ENCODE measurements around the gene PICALM. TPM values are rescaled to one million over a fixed set of nuclear protein-coding genes. Genes with fewer than 3 reads are reported as not detected.

PICALM gene
- total and polyA plus RNA-seq, 2 of the 13 experiments (the other 11 are each of a cell fraction or from before 2014, with no cell fraction given): 97.6 to 154 TPM

DNA sequence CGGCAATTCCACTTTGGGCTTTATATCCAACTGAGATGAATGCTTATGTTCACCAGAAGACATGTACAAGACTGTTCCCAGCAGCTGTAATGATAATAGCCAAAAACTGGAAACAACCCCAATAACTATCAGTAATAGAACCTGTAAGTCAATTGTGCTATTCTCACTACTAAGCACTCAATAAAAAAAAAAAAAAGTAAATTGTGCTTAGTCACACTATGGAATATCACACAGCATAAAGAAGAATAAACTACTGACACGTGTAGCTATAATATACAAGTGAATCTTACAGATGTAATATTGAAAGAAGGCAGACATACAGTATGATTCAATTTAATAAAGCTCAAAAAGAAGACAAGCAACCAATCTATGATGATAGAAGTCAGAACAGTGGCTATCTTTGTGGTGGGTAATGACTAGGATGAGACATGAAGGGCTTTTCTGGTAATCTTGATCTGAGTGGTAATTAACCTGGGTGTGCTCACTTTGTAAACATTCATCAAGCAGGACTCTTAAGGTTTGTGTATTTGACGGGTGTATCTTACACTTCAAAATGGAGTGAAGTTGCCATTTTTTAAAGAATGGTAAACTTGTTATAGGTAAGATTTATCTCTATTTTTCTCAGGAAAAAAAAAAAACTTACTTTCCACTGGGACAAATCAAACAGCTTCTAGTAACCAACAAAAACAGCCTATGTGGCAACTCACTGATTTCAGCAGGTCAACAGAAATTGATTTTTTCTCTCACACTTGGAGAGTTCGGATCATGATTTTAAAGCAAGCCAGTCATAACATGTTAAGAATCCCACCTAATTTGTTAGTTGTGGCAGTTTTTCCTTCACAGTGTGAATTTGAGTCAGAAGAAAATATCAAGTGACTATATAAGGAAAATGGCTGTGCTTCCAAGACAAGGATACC lies 129.5 kb downstream of the PICALM start:
- H3K4me1 ChIP-seq (ENCODE audit: insufficient read depth, low read length): peaks cover 19% of the 10 kb centered on the region
- in situ Hi-C loops (cut with HindIII; ENCODE audit: extremely low pct_ligation_motif_present, low pct_unique_long_range_greater_than_20kb): loop anchor here (10.0 to 25.0 kb wide), 2 partner anchors 273 to 355 kb away; no protein-coding TSS in a partner anchor
- POLR2A ChIA-PET: no interaction called here
- DNase-seq (ENCODE audit: low spot score) (no peak), FAIRE-seq (no peak), ATAC-seq (no peak)
- H2AFZ ChIP-seq (ENCODE audit: low read length): no peak overlapping the region
- H3K9me3 ChIP-seq (ENCODE audit: low read length): no peaks in the 10 kb centered on the region
- H3K36me3 ChIP-seq (replicated peaks in 1 of 2; ENCODE audit: control insufficient read depth in 1 of 2, insufficient read depth in 2 of 2, low read length in 2 of 2): no peaks in the 10 kb centered on the region
- H3K27me3 ChIP-seq (ENCODE audit: control insufficient read depth in 1 of 2, insufficient read depth in 2 of 2, low read length in 2 of 2): no peaks in the 10 kb centered on the region
- H3K27ac ChIP-seq (ENCODE audit: extremely low read length, insufficient read depth, low read length): no peak overlapping the region
- CTCF ChIA-PET (ENCODE audit: low intra/inter-chr PET ratio, low total read pairs): no interaction called here
- no peak overlapping the region for H3K4me2 ChIP-seq (ENCODE audit: low read depth, low read length)
- no peaks in the 10 kb centered on the region for H3K79me2 ChIP-seq (ENCODE audit: insufficient read depth, low read length)
- WGBS (ENCODE audit: low lambda C conversion rate): 89% methylated on average over 4 of the region's 4 CpGs
- BruUV-seq (replicated peaks): no TSS peak
- H3K9ac ChIP-seq (ENCODE audit: insufficient read depth, low read depth, low read length): no peak overlapping the region
- no peaks in the 10 kb centered on the region for H4K20me1 ChIP-seq (ENCODE audit: insufficient read depth, low read length)
- TF ChIP-seq, protein P1, sequence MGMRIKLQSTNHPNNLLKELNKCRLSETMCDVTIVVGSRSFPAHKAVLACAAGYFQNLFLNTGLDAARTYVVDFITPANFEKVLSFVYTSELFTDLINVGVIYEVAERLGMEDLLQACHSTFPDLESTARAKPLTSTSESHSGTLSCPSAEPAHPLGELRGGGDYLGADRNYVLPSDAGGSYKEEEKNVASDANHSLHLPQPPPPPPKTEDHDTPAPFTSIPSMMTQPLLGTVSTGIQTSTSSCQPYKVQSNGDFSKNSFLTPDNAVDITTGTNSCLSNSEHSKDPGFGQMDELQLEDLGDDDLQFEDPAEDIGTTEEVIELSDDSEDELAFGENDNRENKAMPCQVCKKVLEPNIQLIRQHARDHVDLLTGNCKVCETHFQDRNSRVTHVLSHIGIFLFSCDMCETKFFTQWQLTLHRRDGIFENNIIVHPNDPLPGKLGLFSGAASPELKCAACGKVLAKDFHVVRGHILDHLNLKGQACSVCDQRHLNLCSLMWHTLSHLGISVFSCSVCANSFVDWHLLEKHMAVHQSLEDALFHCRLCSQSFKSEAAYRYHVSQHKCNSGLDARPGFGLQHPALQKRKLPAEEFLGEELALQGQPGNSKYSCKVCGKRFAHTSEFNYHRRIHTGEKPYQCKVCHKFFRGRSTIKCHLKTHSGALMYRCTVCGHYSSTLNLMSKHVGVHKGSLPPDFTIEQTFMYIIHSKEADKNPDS (CRISPR knock-in tag; IDR thresholded peaks at IDR 0.05): no peak
- TF ChIP-seq HNRNPL (IDR thresholded peaks at IDR 0.05; ENCODE audit: low read depth, low read length) (no peak), SRF (IDR thresholded peaks at IDR 0.05; ENCODE audit: low read depth, low read length) (no peak), CENPX (CRISPR knock-in tag; IDR thresholded peaks at IDR 0.05) (no peak), ZNF577 (CRISPR knock-in tag; IDR thresholded peaks at IDR 0.05; ENCODE audit: borderline replicate concordance, low read depth) (no peak), ZNF619 (CRISPR knock-in tag; IDR thresholded peaks at IDR 0.05) (no peak), RFX1 (IDR thresholded peaks at IDR 0.05) (no peak)
- H3K4me3 ChIP-seq (replicated peaks in 1 of 3; ENCODE audit: insufficient read depth in 1 of 3, low read depth in 2 of 3, low read length in 3 of 3): no peak overlapping the region
- intact Hi-C loops (cut with micrococcal nuclease; ENCODE audit: unreplicated experiment): loop anchor here (2.0 kb wide), 2 partner anchors 85 to 353 kb away; partner anchors contain the start of gene CCDC83
